Activated CD8-positive, alpha-beta memory T cell treated with anti-CD3 and anti-CD28 coated beads, Interleukin-2, amount 50 U/mL, for 1 hour (primary cell): ENCODE data around the gene LSM12.
"Not testable (repeated sequence)": the region's sequence is repeated elsewhere in the genome, so short reads cannot be mapped to it uniquely, and the experiment has no call there.

Experiments used
- DNase-seq: peaks from one replicate; pipeline ENCODE4 v3.0.0-alpha.2; 2020; ENCODE audit errors: extremely low read depth

The LSM12 gene

DNA sequence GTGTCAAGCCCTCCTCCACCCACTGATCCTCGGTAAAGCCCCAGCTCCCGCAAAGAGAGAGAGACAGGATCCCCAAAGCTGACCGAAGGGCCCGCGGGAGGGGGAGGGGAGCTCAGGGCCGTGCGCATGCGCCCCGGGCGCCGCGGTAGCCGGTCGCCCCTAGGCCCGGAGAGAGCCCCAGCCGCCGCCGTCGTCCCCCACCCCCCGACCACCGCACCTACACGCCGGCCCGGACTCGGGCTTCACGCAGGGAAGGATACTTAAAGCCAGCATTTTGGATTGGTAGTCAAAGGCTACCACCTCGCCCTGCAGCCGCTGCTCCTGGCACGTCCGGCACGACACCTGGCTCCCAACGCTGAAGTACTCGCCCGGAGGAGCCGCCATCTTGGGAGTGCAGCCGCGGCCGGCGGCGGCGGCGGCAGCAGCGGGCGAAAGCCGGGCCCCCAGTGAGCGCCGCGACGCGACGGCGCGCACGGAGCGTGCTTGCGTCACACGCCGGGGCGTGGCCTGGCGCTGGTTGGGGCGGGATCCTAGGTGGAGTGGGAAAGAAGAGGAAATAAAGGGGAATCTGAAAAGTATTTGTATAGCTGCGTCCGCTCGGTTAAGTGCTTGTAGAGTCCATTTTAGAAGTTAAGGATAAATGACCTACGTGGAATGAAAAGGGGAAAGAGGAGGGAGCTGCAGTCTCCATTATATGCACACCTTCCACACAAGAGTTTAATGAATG lies at the start of gene LSM12:
Gene LSM12, minus strand, starts transcription at position 468 of the 727 bp plus-strand sequence. Its CDS starts 84 bp downstream, at position 384.
- peak; percentile 36 for DNase-seq

DNA sequence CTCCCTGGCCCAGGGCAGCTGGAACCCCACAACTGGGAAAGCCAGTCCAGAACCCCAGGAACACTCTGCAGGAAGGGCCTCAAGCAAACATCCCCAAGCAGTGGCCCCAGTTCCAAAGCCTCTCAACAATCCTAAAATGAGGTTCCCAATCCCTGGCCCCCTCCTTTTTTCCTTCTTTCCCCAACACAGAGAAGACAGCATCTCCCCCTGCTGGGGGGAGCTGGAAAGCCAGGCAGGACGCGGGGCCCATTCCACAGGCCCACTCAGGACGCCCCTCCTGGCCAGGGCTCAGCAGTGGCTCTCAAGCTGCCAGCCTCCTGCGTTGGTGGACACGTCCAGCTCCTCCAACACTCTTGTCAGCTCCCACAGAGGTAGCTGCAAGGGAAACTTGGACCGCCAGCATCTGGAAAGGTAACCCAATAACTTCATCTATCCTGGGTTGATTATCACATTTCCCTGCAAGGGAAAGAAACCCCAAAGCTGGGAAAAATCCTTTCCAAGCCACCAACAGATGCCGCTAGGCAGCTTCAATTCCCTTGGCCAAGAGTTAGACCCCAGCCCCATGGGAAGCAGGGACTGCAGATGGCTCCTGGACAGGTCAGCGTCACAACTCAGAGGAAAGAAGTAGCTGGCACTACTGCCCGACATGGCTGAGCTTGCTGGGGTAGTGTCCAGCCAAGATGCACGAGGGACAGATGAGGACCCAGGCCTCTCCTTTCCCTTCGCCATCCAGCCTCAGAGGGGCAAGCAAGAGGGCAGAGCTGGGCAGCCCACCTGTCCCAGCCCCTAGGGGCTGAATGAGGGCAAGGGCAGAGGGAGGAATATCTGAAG lies 49.3 kb upstream of the LSM12 start:
- no peak for DNase-seq

- DNase-seq = no peak
Measured at GRCh38 chr17:44113868-44114840, 47.7 kb upstream of the LSM12 start.

DNA sequence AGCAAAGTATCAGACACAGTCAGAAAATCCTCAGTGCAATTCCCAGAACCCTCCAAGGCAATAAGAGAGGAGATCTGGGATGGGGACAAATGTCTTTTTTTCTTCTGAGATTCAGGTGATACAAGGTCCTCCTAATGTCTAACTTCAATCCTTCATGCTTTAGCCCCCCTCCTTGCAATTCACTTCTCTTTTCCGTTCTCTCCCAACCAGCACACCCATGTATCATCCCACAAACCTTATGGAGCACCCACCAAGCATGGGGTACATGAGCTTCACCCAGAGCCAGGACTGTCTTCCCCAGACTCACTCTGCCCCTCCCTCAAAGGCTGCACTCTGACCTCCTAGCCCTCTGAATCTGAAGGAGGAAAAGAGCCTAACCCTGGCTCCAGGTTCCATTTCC lies 46.9 kb upstream of the LSM12 start:
- DNase-seq = no peak

DNA sequence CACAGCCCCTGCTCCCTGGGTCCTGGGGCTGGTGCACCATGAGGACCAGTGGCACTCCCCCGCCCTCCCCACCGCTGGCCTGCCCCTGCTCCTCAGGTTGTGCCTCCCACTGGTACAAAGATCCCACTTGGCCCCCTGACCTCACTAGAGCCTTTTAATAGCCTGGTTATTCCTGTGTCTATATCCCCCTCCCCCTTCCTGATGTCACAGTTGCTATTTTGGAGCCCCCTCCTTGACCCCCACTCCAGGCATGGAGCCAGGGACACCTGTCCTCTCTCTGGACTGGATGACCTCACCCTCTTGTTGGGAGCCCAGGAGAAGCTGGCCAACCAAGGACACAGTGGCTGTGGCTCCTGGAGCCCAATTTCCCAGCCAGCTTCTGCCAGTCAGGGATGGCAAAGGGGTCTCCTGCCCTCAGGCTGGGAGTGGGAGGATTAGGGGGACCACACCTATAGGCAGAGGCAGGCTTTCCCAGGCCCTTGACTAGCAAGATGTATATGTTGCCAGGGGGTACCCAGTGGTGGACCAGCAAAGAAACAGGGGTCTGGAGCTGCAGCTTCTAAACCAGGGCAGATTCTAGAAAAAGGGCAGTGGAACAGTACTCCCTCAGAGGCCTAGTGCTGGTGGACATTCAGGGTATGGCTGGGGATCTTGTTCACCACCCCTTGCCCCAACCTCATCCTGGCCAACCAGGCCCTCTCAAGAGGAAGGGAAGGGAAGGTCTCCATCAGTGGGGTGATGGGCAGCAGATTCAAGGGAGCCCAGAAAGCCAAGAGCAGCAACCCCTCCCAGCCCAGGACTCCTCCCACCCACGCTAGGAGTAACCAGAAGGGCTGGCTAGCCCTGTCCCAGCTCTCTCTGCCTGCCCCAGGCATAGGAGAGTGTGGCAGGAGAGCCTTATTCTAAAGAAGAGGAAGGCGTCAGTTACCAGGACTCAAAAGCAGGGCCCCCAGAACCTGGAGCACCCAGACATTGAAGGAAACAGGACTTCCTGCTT lies 46.1 kb upstream of the LSM12 start:
- DNase-seq = no peak

DNA sequence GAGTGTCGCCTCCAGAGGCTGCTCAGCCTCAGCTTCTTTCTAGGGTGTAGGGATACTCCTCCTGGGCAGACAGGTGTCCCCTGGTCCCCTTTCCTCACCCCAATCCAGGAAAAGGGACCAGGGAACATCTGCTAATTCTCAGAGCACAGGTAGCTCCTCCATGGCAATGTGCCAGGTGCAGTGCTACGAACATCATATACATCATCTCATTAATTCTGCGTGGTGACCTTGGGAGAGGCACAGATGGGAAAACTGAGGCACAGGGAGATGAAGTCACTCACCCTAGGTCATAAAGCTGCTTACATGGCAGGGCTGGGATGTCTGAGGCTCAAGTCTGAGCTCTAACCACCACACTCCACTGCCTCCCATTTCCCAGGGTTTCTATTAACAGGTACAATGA lies 45.3 kb upstream of the LSM12 start:
- DNase-seq = no peak

DNA sequence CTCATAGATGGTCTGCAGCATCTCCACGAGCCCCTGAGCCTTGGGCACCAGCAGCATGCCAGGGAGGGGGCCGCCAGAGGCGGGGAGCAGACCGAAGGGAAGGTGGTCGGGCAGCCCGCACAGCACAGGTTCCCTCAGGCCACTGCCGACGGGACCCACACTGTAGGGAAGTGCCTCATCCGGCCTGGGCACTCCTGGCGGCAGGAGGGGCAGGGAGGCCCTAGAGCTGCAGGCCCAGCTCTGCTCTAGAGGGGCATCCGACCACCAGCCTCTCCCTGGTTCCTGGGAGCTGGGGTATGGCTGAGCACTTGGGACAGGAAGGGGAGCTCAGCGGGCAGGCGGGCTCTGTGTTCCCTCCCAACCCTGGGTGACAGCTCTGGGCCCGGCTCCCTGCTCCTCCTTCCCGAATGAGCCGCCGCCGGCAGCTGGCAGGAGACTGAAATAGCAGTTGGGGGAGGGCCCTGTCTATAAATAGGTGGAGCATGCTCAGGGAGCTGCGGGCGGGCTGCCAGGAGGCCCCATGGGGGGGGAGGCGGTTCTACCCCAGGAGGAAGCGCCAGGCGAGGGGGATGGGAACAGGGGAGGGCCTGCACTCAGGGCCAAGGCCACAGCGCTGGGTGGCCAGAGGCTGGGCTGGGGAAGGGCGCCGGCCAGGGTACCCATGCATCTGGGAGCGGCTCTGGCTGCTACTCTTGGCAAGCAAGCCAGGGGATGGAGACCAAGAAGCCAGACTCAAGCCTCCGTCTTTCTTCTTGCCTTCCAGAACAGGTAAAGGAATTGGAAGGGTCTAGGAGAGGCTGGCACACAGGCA lies 44.6 kb upstream of the LSM12 start:
- no peak for DNase-seq

DNA sequence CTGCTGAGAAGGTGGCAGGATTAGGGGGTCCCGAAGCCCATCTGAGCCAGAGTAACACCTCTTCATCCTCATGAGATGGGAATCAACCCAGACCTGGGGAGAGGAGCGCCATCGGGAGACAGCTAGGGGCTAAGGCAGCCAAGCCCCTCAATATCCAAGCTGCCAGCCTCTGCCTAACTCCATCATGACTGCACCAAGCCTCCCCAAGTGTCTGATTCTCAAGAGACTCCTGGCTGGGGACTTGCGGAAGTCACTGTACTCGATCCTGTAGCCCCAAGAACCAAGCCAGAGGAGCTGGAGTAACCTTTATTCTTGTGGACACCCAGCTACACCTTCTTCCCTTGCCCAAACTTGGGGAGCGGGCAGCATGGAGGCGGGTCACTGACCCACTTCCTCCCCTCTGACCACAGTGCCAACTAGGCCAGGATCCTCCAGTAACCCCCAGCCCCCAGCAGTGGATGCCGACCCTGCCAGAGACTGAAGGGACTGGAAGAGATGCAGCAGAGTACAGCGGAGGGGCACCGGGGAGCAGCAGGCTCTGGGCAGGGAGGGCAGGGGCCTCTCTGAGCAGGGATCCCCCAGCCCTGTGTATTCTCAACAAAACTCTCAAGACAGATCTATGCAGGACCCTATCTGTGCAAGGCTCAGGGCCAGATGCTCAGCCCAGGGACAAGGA lies 43.7 kb upstream of the LSM12 start:
- DNase-seq = no peak

DNA sequence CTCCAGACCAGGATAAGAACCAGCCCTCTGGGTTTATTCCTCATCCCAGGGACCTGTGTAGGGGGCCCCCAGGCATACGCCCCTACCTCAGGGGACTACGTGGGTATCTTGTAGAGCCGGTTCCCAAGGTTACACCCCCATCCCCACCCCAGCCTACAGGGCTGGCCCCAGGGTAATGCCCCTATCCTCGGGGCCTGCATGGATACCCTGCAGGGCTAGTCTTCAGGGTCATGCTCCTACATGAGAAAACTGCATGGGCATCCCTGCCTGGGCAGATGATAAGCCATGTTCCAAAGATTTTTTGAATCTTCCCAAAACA lies 42.8 kb upstream of the LSM12 start:
- no peak for DNase-seq

- DNase-seq = no peak
Measured at GRCh38 chr17:44108440-44109311, 42.2 kb upstream of the LSM12 start.

- DNase-seq = no peak
Measured at GRCh38 chr17:44106801-44107200, 40.3 kb upstream of the LSM12 start.

- DNase-seq = no peak
Measured at GRCh38 chr17:44105941-44106340, 39.5 kb upstream of the LSM12 start.

GRCh38 chr17:44105483-44105882 lies 39.0 kb upstream of the LSM12 start:
- no peak for DNase-seq

GRCh38 chr17:44102849-44103622 lies 36.6 kb upstream of the LSM12 start:
- no peak for DNase-seq

DNA sequence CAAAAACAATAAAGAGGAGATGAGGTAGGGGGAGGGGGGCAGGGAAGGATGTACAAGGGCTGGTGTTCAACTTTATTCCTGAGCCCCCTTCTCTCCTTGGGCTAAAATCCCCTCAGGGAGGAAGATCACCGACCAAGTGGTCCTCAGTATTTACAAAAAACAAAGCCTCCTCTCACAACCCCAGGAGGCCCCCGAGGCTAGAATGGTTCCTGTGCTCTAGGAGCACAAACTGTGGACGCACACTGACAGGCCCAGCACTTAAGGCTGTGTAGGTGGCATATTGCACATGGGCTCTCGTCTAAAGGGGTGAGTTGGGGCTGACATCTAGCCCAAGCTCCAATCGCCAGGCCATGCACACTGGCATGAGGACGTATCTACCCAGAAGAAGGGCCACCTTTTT lies 35.4 kb upstream of the LSM12 start:
- not testable (repeated sequence) for DNase-seq

DNA sequence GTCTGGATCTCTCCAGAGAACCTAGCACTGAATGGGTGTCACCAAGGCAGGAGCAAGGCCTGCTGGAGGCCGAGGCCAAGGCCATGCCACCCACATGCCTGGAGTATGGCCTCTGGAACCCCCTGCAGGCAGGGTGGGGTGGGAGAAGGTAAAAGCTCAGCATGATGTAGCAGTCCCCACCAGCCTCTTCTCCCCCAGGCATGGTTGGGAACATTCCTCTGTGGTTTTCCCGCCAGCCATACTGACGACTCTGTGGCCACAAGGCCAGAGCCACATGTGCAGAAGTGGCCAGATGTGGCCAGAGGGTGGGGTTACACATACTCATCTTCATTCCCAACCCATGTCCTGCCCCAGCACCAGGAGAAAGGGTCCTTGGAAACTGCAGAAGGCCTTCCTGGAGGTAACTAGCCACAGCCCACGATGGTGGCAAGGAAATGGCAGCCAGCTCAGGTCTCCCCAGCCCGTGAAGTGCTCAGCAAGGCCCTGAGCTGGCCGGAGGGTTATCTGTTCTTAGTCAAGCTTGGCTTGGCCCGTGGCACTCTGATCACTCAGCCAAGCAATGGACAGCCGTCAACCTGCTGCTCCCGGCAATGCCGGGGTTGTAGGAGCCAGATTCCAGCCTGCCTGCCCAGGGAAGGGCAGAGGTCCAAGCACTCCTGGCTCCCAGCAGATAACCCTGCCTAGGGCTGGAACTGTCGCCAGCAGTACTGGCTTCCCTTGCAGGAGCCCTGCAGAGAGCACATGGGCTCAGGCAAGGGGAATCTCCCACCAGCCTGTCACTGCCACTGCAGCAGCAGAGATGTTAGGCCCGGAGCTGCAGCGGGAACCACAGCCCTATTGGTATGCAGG lies 30.9 kb upstream of the LSM12 start:
- no peak for DNase-seq
